NCI-H187 (cell line): ENCODE results near the gene SPON1.

ENCODE experiments used
- DNase-seq, 2 experiments: peaks; one replicate each; lab custom pipeline; 2025; lab: John Stamatoyannopoulos, UW

The SPON1 gene

GRCh38 chr11:13944016-13944415, 18.5 kb upstream of the SPON1 start:
- DNase-seq: no peak

DNA sequence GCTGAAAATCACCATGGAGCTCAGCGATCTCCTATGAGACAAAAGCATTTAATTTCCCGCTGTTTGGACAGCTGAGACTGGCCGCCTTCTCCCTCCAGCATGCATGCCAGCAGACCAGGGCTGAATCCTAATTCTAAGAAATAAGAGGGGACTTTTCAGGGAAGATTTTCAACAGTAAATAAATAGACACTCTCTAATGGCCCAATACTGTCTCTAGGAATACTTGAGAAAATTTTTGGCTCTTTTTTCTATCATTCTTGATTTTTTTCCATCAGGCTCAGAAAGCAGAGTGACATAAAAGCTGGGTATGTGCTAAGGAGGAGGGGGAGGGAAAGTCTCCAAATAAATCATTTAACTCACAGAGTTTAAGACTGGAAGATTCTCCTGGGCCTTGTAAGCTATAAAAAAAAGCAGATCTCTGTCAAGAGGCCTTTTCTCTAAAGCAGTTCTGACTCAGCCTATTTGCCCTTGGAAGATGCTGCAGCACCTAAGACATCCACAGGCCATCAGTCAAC, 17.6 kb upstream of the SPON1 start:
- no peak for DNase-seq

- DNase-seq: no peak
These were observed 15.1 kb upstream of the SPON1 start for GRCh38 chr11:13947379-13947778.

DNA sequence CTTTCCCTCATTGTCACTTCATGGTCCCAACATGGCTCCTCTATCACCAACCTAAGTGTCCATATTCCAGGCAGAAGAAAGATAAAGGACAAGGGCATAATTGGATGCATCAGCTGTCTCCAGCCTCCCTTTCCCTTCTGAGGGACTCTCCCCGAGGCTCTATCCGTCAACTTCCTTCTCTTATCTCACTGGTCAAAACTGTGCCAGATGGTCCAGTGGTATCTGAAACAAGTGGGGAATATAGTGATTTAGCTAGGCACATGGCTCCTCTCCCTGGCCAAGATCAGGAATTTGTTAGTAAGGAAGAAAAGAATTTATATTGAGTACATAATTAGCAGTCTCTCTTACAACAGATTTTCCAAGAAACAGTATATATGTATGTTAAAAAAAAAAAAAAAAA, 12.6 kb upstream of the SPON1 start:
- DNase-seq: no peak

- no peak for DNase-seq
These were observed 10.3 kb upstream of the SPON1 start for GRCh38 chr11:13952221-13952620.

GRCh38 chr11:13952668-13953067, 9.9 kb upstream of the SPON1 start:
- no peak for DNase-seq

GRCh38 chr11:13954591-13954990, 7.9 kb upstream of the SPON1 start:
- peak; percentile 29 to 38 for DNase-seq

GRCh38 chr11:13955971-13956421, 6.5 kb upstream of the SPON1 start:
- peak in 1 of 2 experiments; percentile 5 for DNase-seq

GRCh38 chr11:13956988-13957387, 5.5 kb upstream of the SPON1 start:
- no peak for DNase-seq

DNA sequence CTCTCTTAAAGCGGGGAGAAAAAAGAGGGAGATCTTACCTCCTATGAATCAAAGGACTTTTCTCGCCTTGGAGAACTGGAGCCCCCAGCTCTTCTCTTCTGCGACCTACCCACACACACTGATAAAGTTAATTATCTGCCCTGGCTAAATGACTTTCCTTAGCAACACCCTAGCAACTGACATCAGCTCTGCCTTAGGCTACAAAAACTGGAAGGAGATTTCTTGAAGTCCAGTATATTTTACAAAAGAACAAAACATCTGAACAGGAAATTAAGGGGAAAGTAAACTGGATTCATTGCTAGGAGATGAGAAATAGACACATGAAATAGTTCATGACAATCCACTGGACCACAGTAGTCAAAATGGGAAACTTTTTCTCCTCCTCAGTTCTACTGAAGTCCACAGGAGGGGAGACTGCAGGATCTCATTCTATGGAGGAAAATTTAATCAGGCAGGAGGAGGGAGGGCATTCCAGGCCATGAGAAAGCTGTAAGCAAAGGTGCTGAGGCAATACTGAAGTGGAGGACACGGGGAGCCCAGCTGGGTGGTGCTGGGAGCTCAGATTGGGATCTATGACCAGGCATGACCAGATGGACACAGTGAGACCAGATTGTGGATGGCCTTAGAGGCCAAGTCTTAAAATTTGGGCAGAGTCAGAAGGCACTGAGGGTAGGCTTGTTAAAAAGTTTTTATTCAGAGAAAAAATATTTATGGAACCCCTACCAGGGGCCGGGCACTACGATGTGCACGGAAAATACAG, 3.7 kb upstream of the SPON1 start:
- no peak for DNase-seq

- no peak for DNase-seq
These were observed 343 bp upstream of the SPON1 start for GRCh38 chr11:13962198-13962561.

DNA sequence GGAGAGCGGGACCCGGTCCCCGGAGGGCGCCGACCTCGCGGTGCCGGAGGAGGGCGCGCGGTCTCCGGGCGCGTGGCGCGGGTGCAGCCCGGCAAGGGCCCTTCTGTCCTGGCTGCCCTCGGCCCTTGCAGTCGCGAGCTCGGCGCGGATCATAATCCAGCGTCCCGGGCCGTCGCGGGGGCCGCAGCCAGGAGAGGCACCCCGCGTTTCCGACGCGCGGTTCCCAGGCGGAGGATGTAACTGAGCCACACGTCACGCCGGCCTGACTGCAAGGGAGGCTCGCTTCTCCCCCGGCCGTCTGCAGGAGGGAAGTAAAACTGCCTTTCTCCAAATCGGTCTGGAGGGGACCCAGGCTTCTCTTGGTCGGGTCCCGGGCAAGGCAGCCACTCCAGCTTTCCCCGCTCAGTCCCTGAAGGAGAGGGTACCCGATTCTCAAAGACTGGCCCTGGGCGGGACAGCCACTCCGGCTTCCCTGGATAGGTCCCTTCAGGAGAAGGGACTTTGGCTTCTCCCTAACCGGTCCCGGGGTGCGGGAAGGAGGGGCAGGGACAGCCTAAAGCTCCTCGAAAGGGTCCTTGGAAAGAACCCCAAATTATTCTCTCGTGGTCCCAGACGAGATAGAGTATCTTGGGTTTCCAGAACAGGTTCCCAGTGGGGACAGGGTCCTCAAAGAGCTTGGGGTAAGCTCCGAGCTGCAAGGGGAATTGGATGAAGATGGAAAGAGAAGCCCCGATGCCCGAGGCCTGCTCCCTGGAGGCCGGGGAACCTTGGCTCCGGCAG, 836 bp downstream of the SPON1 start:
- no peak for DNase-seq

DNA sequence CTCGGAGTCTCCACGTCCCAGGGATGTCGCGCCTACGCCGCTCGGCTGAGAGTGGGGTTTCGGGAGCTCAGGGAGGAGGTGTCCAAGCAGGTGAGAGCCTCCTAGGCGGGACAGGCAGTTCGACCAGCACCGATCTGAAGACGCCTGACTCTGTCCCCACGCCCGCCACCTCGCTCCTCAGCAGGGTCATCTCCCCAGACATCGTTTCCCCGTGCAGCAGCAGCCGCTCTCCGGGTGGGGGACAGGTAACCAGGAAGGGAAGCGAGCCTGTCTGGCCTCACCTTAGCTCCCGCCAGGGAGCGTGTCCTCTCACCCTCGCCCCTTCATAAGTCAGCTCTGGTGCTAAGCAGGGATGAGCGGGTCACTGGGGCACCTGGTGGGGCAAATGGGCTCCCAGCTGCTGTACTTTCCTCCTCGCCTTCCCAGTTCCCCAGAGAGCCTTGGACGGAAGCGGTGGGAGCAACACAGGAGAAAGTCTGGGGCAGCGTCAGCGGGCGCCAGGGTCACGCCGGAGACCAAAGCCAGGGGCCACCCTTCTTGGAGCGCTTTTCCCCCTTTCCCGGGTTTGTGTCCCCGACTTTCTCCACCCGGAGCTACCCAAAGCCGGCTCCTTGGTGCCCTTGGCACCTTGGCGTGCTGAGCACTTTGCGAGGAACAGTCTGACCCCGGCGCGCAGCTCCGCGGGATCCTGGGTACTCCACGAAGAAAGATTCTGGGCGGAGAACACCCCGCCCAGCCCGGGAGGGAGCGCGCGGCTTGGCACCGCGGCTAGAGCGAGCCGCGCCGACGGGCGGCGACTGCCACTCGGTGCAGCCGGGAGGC, 1.6 kb downstream of the SPON1 start:
- DNase-seq: no peak

- DNase-seq: no peak
These were observed 2.2 kb downstream of the SPON1 start for GRCh38 chr11:13964771-13965074.

GRCh38 chr11:13965337-13965736, 2.8 kb downstream of the SPON1 start:
- DNase-seq: no peak

- no peak for DNase-seq
These were observed 3.5 kb downstream of the SPON1 start for GRCh38 chr11:13966013-13966412.

DNA sequence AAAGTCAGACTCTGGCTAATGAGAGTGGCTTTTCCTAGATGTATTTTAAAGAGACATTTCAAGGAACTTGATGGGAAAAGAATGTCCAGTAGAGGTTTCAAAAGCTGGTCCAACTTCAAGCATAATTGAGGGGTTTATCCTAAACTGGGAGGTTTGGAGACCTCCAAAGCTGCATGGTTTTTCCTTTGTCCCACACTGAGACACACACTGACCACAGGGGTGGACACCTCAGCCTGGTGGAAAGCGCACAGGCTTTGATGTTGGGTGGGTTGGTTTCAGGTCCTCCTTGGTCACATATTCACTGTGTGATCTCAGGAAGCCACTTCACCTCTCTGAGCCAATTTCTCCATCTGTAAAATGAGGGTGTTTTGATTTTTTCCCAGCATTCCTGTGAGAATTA, 4.0 kb downstream of the SPON1 start:
- no peak for DNase-seq

- DNase-seq: no peak
These were observed 8.5 kb downstream of the SPON1 start for GRCh38 chr11:13970986-13971385.

DNA sequence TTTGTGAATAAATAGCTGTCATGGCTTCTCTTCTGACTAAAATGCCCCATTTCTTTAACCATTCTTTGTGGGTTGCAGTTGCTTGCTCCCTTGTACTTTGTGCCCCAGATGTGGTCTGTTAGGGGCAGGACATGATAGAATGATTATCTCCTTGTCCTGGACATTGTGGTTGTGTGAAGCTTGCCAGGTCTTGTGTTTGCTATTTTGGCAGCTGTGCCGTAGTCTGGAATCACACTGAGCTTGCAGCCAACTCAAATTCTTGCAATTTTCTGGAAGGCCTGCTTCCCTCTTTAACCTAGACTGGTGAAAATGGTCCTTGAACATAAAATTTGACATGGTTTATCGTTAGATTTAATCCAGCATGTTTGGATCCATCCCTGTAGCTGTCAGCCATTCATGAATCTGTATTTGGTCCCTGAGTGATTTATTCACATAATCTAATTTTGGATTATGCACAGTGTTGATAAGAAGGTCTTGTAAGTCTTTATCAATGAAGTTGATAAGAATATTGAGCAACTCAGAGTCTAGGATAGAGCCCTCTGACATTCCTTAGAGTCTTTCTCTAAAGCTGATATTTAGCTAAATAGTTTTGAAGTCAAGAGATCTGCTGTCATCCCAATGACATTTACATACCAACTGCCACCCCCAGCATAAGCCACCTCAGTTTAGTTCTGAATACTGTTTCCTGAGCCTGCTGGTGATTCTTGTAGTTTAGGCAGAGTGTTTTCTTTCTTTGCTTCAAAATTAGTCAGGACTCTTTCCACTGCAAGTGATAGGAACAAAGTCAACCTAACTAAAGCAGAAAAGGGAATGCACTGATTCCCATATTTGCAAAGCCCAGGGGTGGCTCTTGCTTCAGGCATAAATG, 9.8 kb downstream of the SPON1 start:
- DNase-seq: no peak

DNA sequence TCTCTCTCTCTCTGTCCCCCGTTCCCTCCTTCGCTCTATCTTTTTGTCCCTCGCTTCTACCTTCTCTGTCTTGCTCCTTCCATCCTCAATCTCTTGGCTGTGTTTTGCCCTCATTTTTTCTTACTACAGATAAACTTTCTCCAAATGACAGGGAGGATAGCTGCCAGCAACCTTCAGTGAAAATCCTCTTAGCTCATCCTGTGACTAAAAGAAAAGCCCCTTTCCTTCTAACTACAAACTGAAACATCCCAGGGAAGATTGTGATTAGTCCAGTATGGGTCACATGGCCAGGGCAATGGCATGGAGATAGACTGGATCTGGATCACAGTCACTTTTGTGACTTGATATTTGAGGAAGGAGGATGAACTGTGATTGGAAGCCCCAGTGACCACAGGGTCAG, 10.4 kb downstream of the SPON1 start:
- DNase-seq: no peak

- DNase-seq: no peak
These were observed 12.1 kb downstream of the SPON1 start for GRCh38 chr11:13974631-13975030.
